GF-D8 (cell line): ENCODE measurements around the gene ADGRL3.
"Not testable (repeated sequence)": the region's sequence is repeated elsewhere in the genome, so short reads cannot be mapped to it uniquely, and the experiment has no call there.

Experiments used
- DNase-seq: peaks from one replicate; lab custom pipeline; 2025; lab: John Stamatoyannopoulos, UW

ADGRL3 gene

DNA sequence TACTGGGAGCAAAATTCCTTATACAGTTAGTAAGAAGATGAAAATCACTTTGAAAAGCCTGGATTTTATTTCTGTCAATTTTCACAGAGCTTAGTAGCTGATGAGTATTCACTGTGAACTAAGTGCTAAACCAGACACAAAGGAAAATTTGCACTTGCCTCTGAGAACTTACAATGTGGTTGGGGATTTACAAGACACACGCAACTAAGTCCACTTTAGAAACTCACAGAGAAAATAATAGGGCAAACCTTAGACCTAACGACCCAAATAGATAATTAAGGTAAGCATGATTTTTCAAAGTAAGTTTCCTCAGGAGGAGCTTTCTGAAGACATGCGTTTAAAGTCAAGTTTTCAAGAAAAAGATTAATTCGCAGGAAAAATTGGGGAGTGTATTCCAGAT lies 708.9 kb downstream of the ADGRL3 start:
- no peak for DNase-seq

DNA sequence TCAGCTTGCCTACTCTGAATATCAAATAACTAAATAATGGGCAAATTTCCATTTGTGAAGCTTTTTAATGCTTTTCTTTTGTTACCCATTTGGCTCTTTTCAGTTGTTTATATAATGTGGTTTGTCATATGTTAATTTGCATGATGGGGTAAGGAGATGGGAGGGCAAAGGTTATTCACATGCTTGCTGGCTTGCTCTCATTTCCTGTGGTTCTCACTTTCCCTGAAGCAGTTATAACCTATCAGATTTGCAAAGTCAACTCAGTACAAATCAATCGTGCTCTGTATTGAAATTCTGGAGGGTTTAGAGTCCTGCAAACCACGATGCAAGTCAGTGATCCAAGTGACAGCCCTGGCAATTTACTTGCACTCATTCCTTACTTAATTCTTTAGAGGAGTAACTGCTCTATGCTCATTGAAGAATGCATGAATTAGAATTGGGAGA lies 711.2 kb downstream of the ADGRL3 start:
- no peak for DNase-seq

DNA sequence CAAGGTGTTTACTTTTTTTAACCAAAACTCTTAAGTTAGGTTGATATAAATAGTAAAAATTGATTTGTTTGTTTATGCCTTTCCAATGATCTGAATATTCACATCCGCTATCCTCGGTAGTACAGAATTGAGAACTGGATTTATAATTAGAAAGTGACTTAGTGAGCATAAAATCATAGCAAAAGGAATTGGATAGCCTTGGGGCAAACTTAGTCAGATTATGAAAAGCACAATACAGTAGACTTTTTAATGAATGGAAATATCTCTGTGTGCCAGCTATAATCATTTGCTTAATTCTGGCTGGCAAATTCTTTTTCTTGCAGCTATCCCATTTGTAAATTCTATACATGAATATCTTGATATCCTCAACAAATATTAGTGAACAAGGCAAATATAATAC lies 713.5 kb downstream of the ADGRL3 start:
- DNase-seq, result no peak

- no peak for DNase-seq
These were observed 715.4 kb downstream of the ADGRL3 start for GRCh38 chr4:61915501-61915900.

- no peak for DNase-seq
These were observed 718.4 kb downstream of the ADGRL3 start for GRCh38 chr4:61918507-61918906.

DNA sequence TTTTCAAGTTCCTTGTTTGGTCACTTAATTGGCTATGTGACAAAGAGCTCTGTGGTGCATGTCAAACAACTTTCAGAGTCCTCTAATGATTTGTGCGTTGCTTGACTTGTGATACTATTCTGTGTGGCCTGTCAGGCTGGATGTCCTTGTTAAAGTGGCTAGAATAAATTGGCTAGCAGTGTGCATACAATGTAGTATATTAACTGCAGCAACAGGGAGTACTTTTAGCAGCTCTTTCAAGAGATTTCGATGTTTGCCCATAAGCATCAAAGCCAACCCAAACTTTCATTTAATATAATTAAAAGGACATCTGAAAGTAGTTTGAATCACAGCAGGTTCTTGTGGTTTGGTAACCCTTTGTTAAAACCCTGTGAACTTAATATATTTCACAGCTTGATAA lies 718.9 kb downstream of the ADGRL3 start:
- DNase-seq, result no peak

DNA sequence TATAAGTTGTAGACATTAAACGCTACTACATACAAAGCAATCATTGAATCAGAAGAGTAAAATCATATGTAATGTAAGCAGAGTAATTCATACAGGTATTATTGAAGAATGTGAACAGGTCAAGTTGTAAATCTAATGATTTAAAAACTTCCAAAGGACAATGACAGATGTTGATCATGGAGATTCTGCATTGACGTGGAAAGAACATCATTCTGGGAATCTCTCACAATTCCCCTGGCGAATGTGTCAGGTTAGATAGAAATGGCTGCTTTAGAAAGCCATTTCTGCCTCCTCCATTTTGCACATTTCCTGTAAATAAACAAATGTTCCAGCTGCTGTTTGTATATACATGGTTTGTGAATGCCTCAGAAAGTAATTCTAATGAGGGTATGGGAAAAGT lies 719.4 kb downstream of the ADGRL3 start:
- DNase-seq, result no peak

- no peak for DNase-seq
These were observed 721.8 kb downstream of the ADGRL3 start for GRCh38 chr4:61921920-61922319.

- DNase-seq, result no peak
These were observed 722.6 kb downstream of the ADGRL3 start for GRCh38 chr4:61922766-61923165.

DNA sequence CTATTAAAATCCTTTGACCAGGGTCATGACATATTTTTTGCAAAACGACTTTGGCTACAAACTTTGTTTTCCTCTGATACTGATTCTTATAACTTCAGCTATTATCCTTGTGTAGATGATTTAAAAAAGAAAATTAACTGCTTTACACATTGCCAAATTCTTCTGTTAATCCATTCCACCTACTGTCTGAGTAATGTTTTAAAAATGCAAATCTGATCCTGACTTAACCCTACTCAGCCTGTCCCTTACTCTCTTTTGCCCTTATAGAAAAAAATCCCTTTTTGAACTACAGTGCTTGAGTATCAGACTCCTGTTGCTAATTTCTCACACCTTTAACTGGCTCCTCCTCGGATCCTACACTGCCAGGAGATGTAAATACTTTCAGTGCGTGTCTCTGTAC lies 723.1 kb downstream of the ADGRL3 start:
- no peak for DNase-seq

GRCh38 chr4:61924131-61924530 lies 724.0 kb downstream of the ADGRL3 start:
- no peak for DNase-seq

DNA sequence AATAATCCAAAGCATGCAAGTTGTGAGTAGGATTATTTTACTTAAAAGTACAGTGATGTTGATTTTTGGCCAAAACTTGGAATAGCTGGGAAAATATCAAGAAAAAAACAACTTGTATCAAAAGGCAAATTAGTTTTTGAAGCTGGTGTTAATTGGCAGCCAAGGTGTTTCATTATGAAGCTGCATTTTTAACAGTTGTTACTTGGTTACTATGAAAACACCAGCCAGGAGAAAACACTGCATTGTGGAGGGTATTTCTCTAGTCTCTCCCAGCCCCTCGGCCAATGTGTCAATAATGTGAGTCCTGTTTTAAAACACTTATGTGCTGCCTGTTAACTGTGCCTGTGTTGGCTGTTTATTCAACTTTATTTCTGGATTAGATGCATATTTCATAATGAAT lies 733.4 kb downstream of the ADGRL3 start:
- DNase-seq, result no peak

DNA sequence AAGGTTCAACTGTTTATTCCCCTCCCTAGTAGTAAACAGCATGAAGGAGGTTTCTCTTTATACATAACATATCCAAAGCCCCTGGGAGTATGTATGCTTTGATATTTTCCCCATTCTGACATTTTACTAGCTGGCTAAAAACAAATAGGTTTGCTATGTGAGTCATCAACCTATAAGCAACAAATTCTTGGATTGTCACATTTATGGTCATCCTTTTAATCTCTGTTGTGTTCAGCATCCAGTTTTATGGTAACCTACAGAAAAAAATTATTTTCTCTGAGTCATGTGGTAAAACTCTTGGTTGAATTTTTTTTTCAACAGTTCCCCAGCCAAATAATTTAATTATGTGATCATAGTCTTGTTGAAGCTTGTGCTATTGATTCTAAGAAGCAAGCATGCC lies 734.1 kb downstream of the ADGRL3 start:
- no peak for DNase-seq

DNA sequence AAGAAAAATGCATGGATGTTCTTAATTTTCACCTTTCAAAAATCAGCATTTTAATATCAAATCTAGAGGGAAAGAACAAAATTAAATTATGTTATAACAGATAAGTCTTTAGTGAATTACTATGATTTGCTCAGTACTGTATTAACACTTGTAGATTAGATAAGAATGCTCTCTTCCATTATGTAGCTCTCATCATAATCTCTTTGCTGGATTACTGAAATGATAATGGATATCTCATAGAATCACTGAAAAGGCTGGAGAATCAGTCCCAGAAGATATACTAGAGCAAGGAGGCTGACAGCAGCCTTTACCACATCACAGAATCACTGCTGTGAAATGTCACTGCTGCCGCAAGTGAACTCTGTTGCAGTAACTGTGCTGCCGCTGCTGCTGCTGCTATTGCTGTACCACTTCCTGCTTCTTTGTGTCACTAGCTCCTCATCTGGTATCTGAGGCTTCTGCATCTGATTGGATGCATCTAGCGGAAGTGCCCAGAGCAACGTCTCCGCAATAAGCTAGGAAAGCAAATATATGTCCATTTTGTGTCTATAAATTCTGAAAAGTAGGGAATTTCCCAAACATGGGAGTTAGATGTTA lies 738.2 kb downstream of the ADGRL3 start:
- DNase-seq, result no peak

GRCh38 chr4:61950625-61951024 lies 750.5 kb downstream of the ADGRL3 start:
- no peak for DNase-seq

DNA sequence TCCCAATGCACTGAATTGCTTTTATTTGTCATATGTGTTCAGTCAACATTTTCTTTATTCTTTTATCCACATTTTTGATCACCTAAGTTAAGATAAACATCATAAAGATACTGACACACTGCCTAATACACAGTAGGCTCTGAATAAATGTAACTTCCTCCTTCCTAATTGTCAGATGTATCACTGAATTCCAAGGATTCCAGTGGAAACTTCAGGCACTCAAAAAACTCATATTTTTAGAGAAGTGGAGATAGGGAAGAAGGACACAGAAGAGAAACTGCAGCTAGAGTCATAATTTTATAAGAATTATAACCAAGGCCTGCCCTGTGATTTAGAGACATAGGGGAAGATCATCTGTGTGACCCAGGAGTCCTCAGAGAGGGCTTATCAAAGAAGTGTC lies 753.3 kb downstream of the ADGRL3 start:
- no peak for DNase-seq

DNA sequence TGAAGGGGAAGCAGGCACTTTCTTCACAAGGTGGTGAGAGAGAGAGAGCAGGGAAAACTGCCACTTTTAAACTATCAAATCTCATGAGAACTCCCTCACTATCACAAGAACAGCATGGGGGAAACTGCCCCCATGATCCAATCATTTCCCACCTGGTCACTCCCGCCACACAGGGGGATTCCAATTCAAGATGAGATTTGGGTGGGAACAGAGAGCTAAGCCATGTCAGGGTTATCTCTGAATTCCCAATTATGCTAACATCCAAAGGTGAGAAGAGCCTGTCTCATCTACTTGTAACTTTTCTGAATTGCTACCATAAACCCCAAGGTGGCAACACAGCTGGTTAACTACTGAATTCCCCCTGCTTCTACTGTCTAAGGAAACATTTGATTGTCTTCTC lies 758.5 kb downstream of the ADGRL3 start:
- DNase-seq, result no peak

- no peak for DNase-seq
These were observed 759.0 kb downstream of the ADGRL3 start for GRCh38 chr4:61959087-61959486.

GRCh38 chr4:61984260-61984909 lies 784.3 kb downstream of the ADGRL3 start:
- DNase-seq, result no peak

- DNase-seq, result no peak
These were observed 785.3 kb downstream of the ADGRL3 start for GRCh38 chr4:61985426-61985825.

GRCh38 chr4:61986929-61987328 lies 786.8 kb downstream of the ADGRL3 start:
- DNase-seq, result not testable (repeated sequence)

GRCh38 chr4:61992351-61992750 lies 792.2 kb downstream of the ADGRL3 start:
- DNase-seq, result no peak

GRCh38 chr4:61994036-61994435 lies 793.9 kb downstream of the ADGRL3 start:
- DNase-seq, result no peak

DNA sequence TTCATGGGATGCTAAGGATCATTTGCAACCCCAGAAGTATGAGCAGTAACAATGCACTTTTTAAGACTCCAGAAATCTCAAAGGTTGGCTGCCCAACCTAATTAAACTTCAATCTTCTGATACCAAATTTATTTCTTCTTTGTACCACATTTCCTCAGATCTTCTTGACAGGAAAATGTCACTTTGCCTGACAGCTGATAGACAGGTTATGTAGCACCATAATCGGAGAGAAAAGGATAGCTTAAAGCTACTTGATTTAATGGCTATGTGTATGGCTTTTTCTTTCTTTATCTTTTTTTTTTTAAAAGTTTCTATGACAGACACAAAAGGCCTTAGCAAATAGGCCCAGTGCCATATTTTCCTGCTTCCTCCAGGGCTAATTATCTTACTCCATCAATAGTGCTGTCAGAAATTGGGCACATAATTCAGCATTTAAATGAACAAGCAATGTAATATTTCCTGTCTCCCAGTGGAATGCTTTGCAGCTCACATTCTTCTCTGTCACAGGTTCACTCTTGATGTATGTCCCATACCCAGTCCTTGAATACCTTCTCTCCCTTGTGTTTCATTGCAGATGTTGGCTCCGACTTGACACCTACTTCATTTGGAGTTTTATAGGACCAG lies 795.7 kb downstream of the ADGRL3 start:
- no peak for DNase-seq
